ENCODE data around the gene RBM38. TPM values are rescaled to one million over a fixed set of nuclear protein-coding genes. Genes with fewer than 3 reads are reported as not detected.

Gene RBM38
- total and polyA plus RNA-seq, 2 of the 13 experiments (the other 11 are each of a cell fraction or from before 2014, with no cell fraction given) = 24.2 to 34.2 TPM

DNA sequence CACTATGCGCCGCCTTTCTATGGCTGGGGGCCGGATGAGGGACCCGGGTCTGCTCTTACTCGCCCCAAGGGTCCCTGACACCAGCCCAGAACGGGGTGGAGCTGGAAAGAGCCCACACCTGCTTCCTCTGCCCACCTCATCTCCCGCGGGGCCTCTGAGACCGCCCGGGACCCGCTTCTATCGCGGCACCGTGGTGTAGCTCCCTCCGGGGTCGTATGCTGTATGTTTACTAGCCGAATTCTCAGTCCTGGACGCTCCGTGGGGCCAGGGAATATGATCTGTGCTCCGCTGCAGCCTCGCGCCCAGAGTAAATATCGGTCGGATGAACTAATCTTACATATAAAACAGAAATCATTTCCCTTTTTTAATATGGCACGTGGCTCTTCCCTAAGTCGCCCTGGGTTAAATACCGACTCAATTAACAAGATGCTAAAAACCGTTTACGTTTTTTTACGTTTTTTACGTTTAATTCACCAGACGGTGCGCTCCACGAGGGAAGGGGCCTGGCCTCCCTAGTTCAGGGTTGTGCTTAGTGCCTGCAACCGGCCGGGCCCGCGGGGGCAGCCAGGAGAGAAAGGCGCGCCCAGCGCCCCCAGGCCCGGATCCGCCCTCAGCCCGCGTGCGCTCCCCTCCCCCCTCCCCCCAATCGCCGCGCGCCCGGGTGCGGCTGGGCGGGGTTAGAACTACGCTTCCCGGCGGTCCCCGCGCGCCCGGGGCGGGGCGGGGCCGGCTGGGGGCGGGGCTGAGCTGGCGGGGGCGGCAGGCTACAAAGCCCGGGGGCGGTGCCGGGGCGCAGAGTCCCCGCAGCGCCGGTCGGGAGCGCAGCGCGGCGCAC is at the start of gene RBM38 (continued):
- TF ChIP-seq ZNF281 (CRISPR knock-in tag; IDR thresholded peaks at IDR 0.05; ENCODE audit: borderline replicate concordance) (peak; percentile 91), ZFP90 (CRISPR knock-in tag; IDR thresholded peaks at IDR 0.05; ENCODE audit: borderline replicate concordance) (0 out of 2 replicates have a peak, but pooled peaks have one; percentile 64), ZNF883 (CRISPR knock-in tag; IDR thresholded peaks at IDR 0.05; ENCODE audit: not compliant biosample characterization) (peak; percentile 14), RBM22 (optimal IDR thresholded peaks at IDR 0.05; ENCODE audit: low read length) (no peak), NPAS2 (CRISPR knock-in tag; IDR thresholded peaks at IDR 0.05; ENCODE audit: borderline replicate concordance) (no peak), SNAI1 (CRISPR knock-in tag; IDR thresholded peaks at IDR 0.05; ENCODE audit: borderline replicate concordance) (0 out of 2 replicates have a peak, but pooled peaks have one; percentile 74), SALL1 (CRISPR knock-in tag; IDR thresholded peaks at IDR 0.05) (peak; percentile 21; the same call in 1 of the 2 replicates), ZBTB49 (CRISPR knock-in tag; IDR thresholded peaks at IDR 0.05; ENCODE audit: borderline replicate concordance) (no peak), STAG1 (CRISPR knock-in tag; IDR thresholded peaks at IDR 0.05) (no peak), ZNF468 (CRISPR knock-in tag; IDR thresholded peaks at IDR 0.05) (0 out of 2 replicates have a peak, but pooled peaks have one; percentile 48), ZNF501 (CRISPR knock-in tag; IDR thresholded peaks at IDR 0.05) (peak; percentile 71; the same call in 1 of the 2 replicates), ZBTB10 (CRISPR knock-in tag; IDR thresholded peaks at IDR 0.05; ENCODE audit: borderline replicate concordance) (peak; percentile 65; the same call in 1 of the 2 replicates), YEATS4 (CRISPR knock-in tag; IDR thresholded peaks at IDR 0.05; ENCODE audit: borderline replicate concordance) (peak; percentile 56; the same call in 1 of the 2 replicates)
- TF ChIP-seq, protein P1, sequence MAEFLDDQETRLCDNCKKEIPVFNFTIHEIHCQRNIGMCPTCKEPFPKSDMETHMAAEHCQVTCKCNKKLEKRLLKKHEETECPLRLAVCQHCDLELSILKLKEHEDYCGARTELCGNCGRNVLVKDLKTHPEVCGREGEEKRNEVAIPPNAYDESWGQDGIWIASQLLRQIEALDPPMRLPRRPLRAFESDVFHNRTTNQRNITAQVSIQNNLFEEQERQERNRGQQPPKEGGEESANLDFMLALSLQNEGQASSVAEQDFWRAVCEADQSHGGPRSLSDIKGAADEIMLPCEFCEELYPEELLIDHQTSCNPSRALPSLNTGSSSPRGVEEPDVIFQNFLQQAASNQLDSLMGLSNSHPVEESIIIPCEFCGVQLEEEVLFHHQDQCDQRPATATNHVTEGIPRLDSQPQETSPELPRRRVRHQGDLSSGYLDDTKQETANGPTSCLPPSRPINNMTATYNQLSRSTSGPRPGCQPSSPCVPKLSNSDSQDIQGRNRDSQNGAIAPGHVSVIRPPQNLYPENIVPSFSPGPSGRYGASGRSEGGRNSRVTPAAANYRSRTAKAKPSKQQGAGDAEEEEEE (CRISPR knock-in tag; IDR thresholded peaks at IDR 0.05; ENCODE audit: borderline replicate concordance) = 0 out of 2 replicates have a peak, but pooled peaks have one; percentile 20
